Jurkat, Clone E6-1 (cell line): ENCODE data around the gene FNDC11.

ENCODE experiments used
- DNase-seq: peaks from one replicate; pipeline ENCODE4 v3.0.0-alpha.2; 2011; ENCODE audit warnings: low read depth, low spot score
- H3K4me3 ChIP-seq: 2 replicates; pipeline ENCODE4 v1.5.1; 2011; ENCODE audit warnings: mild to moderate bottlenecking, low read length, control low read depth, moderate library complexity

Gene FNDC11

GRCh38 chr20:63573647-63574131, 19.7 kb downstream of the FNDC11 start:
- peak overlapping the region; percentile 68 for H3K4me3 ChIP-seq
- no peak for DNase-seq

GRCh38 chr20:63574156-63574828, 20.3 kb downstream of the FNDC11 start, which contains the start of gene HELZ2:
Gene HELZ2 (minus strand): TSS chr20:63574239. CDS start chr20:63572385, 1,854 bp downstream.
- peak; percentile 23 for DNase-seq
- H3K4me3 ChIP-seq: peak within 1 kb of the TSS; percentile 68

- H3K4me3 ChIP-seq: no peak overlapping the region
- DNase-seq: no peak
Observed at GRCh38 chr20:63574829-63575743, 21.1 kb downstream of the FNDC11 start.

- DNase-seq: no peak
Observed at GRCh38 chr20:63576311-63576710, 22.4 kb downstream of the FNDC11 start.

GRCh38 chr20:63577317-63577894, 23.4 kb downstream of the FNDC11 start:
- DNase-seq: no peak
- H3K4me3 ChIP-seq: no peak overlapping the region

More at GRCh38 chr20:63576311-63576710, 22.4 kb downstream of the FNDC11 start:
- no peak overlapping the region for H3K4me3 ChIP-seq

GRCh38 chr20:63578224-63579016, 24.5 kb downstream of the FNDC11 start:
- DNase-seq: no peak
- H3K4me3 ChIP-seq: no peak overlapping the region

GRCh38 chr20:63579017-63579694, 25.2 kb downstream of the FNDC11 start:
- no peak for DNase-seq
- no peak overlapping the region for H3K4me3 ChIP-seq

- DNase-seq: peak; percentile 38
- no peak overlapping the region for H3K4me3 ChIP-seq
Observed at GRCh38 chr20:63580796-63581461, 27.0 kb downstream of the FNDC11 start.

- no peak for DNase-seq
- H3K4me3 ChIP-seq: no peak overlapping the region
Observed at GRCh38 chr20:63582382-63583063, 28.6 kb downstream of the FNDC11 start.

GRCh38 chr20:63585616-63586565, 31.9 kb downstream of the FNDC11 start:
- no peak for DNase-seq
- H3K4me3 ChIP-seq: no peak overlapping the region

GRCh38 chr20:63586797-63587196, 32.8 kb downstream of the FNDC11 start:
- DNase-seq: no peak
- no peak overlapping the region for H3K4me3 ChIP-seq

GRCh38 chr20:63587256-63587655, 33.3 kb downstream of the FNDC11 start:
- DNase-seq: no peak
- H3K4me3 ChIP-seq: no peak overlapping the region

- H3K4me3 ChIP-seq: no peak overlapping the region
- DNase-seq: peak; percentile 20
Observed at GRCh38 chr20:63587776-63588591, 34.0 kb downstream of the FNDC11 start.

GRCh38 chr20:63588641-63589041, 34.7 kb downstream of the FNDC11 start:
- no peak overlapping the region for H3K4me3 ChIP-seq
- DNase-seq: no peak
